Measurements from ENCODE around the gene CRADD.

The CRADD gene

GRCh38 chr12:93889516-93890212 lies 212.5 kb downstream of the CRADD start:
- no peak for TF ChIP-seq CEBPB (IDR thresholded peaks at IDR 0.05)
- TF ChIP-seq TAF1 (IDR thresholded peaks at IDR 0.05; ENCODE audit: low read depth), result no peak
- TF ChIP-seq FOXM1 (IDR thresholded peaks at IDR 0.05; ENCODE audit: borderline replicate concordance, low read depth), result no peak
- TF ChIP-seq EGR1 (IDR thresholded peaks at IDR 0.05), result no peak
- TF ChIP-seq EP300 (IDR thresholded peaks at IDR 0.05; ENCODE audit: borderline replicate concordance), result no peak
- no peak for TF ChIP-seq REST (IDR thresholded peaks at IDR 0.05; ENCODE audit: low read depth)
- no peak for TF ChIP-seq USF1 (IDR thresholded peaks at IDR 0.05)
- no peak for TF ChIP-seq NFIC (IDR thresholded peaks at IDR 0.05)
- no peak for TF ChIP-seq TEAD4 (IDR thresholded peaks at IDR 0.05)
- no peak for TF ChIP-seq RAD21 (IDR thresholded peaks at IDR 0.05; ENCODE audit: low read depth)
- no peak for TF ChIP-seq YY1 (IDR thresholded peaks at IDR 0.05; ENCODE audit: low read depth)
- TF ChIP-seq TCF12 (IDR thresholded peaks at IDR 0.05; ENCODE audit: low read depth), result no peak
- no peak for TF ChIP-seq CREB1 (IDR thresholded peaks at IDR 0.05; ENCODE audit: low read depth)
- no peak for TF ChIP-seq MAX (IDR thresholded peaks at IDR 0.05)
- TF ChIP-seq ZBTB7A (IDR thresholded peaks at IDR 0.05; ENCODE audit: low read depth), result no peak

GRCh38 chr12:93892423-93893268 lies 215.5 kb downstream of the CRADD start:
- TF ChIP-seq EP300 (IDR thresholded peaks at IDR 0.05; ENCODE audit: borderline replicate concordance), result no peak
- TF ChIP-seq NFIC (IDR thresholded peaks at IDR 0.05), result no peak
- no peak for TF ChIP-seq MAX (IDR thresholded peaks at IDR 0.05)
- no peak for TF ChIP-seq USF1 (IDR thresholded peaks at IDR 0.05)
- TF ChIP-seq EGR1 (IDR thresholded peaks at IDR 0.05), result no peak

- TF ChIP-seq USF1 (IDR thresholded peaks at IDR 0.05) (no peak), RAD21 (IDR thresholded peaks at IDR 0.05; ENCODE audit: low read depth) (no peak), CREB1 (IDR thresholded peaks at IDR 0.05; ENCODE audit: low read depth) (no peak), TEAD4 (IDR thresholded peaks at IDR 0.05) (no peak), TCF12 (IDR thresholded peaks at IDR 0.05; ENCODE audit: low read depth) (no peak), ZBTB7A (IDR thresholded peaks at IDR 0.05; ENCODE audit: low read depth) (no peak), CEBPB (IDR thresholded peaks at IDR 0.05) (no peak), EGR1 (IDR thresholded peaks at IDR 0.05) (no peak), NFIC (IDR thresholded peaks at IDR 0.05) (no peak), YY1 (IDR thresholded peaks at IDR 0.05; ENCODE audit: low read depth) (no peak), REST (IDR thresholded peaks at IDR 0.05; ENCODE audit: low read depth) (no peak), FOXM1 (IDR thresholded peaks at IDR 0.05; ENCODE audit: borderline replicate concordance, low read depth) (no peak), MAX (IDR thresholded peaks at IDR 0.05) (no peak)
Measured at GRCh38 chr12:93894391-93895088, 217.4 kb downstream of the CRADD start.

- TF ChIP-seq REST (IDR thresholded peaks at IDR 0.05; ENCODE audit: low read depth), result no peak
- no peak for TF ChIP-seq RAD21 (IDR thresholded peaks at IDR 0.05; ENCODE audit: low read depth)
- no peak for TF ChIP-seq YY1 (IDR thresholded peaks at IDR 0.05; ENCODE audit: low read depth)
- TF ChIP-seq TCF12 (IDR thresholded peaks at IDR 0.05; ENCODE audit: low read depth), result no peak
- TF ChIP-seq NFIC (IDR thresholded peaks at IDR 0.05), result no peak
- no peak for TF ChIP-seq CREB1 (IDR thresholded peaks at IDR 0.05; ENCODE audit: low read depth)
- no peak for TF ChIP-seq EP300 (IDR thresholded peaks at IDR 0.05; ENCODE audit: borderline replicate concordance)
- no peak for TF ChIP-seq EGR1 (IDR thresholded peaks at IDR 0.05)
- no peak for TF ChIP-seq FOXM1 (IDR thresholded peaks at IDR 0.05; ENCODE audit: borderline replicate concordance, low read depth)
- TF ChIP-seq MAX (IDR thresholded peaks at IDR 0.05), result no peak
Measured at GRCh38 chr12:93895089-93895445, 217.9 kb downstream of the CRADD start.
